HepG2 (cell line): Measurements from ENCODE around the gene GNA14. TPM values are rescaled to one million over a fixed set of nuclear protein-coding genes. Genes with fewer than 3 reads are reported as not detected.
A peak's percentile ranks its signal among the peaks of the same experiment; 100 is the strongest.

Source experiments
- AHDC1 ChIP-seq: sonication (generic); formaldehyde crosslinking; IDR thresholded peaks from 2 replicates; pipeline ENCODE4 v1.5.1; 2020; ENCODE audit warnings: mild to moderate bottlenecking, missing genetic modification reagents, borderline replicate concordance
- ARID2 ChIP-seq: sonication (generic); formaldehyde crosslinking; IDR thresholded peaks from 2 replicates; pipeline ENCODE4 v1.8.1; 2022; ENCODE audit warnings: mild to moderate bottlenecking, missing genetic modification reagents, borderline replicate concordance
- ELF3 ChIP-seq: IDR thresholded peaks from 2 replicates; pipeline ENCODE4 v1.6.1; 2016; ENCODE audit warnings: missing genetic modification reagents, missing compliant biosample characterization
- FOXM1 ChIP-seq: sonication (generic); formaldehyde crosslinking; IDR thresholded peaks from 2 replicates; pipeline ENCODE4 v1.5.0; 2020; ENCODE audit warnings: missing genetic modification reagents
- HHEX ChIP-seq: IDR thresholded peaks from 2 replicates; pipeline ENCODE4 v1.6.1; 2016; ENCODE audit warnings: control low read depth
- MIXL1 ChIP-seq: IDR thresholded peaks from 2 replicates; pipeline ENCODE4 v1.6.1; 2016
- NFKBIZ ChIP-seq: IDR thresholded peaks from 2 replicates; pipeline ENCODE4 v1.6.1; 2018; ENCODE audit warnings: missing genetic modification reagents, missing compliant biosample characterization
- NR2C2 ChIP-seq: sonication (generic); formaldehyde crosslinking; IDR thresholded peaks from 2 replicates; pipeline ENCODE4 v1.4.0; 2020; ENCODE audit warnings: missing genetic modification reagents, mild to moderate bottlenecking, moderate library complexity, borderline replicate concordance
- NR2F1 ChIP-seq, 2 experiments: fragments of 450-650 bp in 1 of 2; formaldehyde crosslinking in 1 of 2; IDR thresholded peaks; 2 replicates each; pipeline versions ENCODE4 v1.5.0 to v1.6.1; 2016 to 2020; ENCODE audit warnings: mild to moderate bottlenecking in 1 of 2, missing compliant biosample characterization in 1 of 2, missing genetic modification reagents in 1 of 2, moderate library complexity in 1 of 2
- ONECUT2 ChIP-seq: sonication (generic); formaldehyde crosslinking; IDR thresholded peaks from 2 replicates; pipeline ENCODE4 v1.4.0; 2020; ENCODE audit warnings: missing genetic modification reagents
- POGZ ChIP-seq: sonication (generic); formaldehyde crosslinking; IDR thresholded peaks from 2 replicates; pipeline ENCODE4 v1.4.0; 2020; ENCODE audit warnings: mild to moderate bottlenecking, missing genetic modification reagents
- POLR2G ChIP-seq: fragments of 200-400 bp; formaldehyde crosslinking; IDR thresholded peaks from 2 replicates; pipeline ENCODE4 v1.6.1; 2018; ENCODE audit warnings: mild to moderate bottlenecking, low read depth, low read length, moderate library complexity
- PRPF4 ChIP-seq: fragments of 200-400 bp; formaldehyde crosslinking; IDR thresholded peaks from 2 replicates; pipeline ENCODE4 v1.6.1; 2016; ENCODE audit warnings: low read length, low read depth; ENCODE audit not compliant: poor library complexity, severe bottlenecking
- RFXANK ChIP-seq: IDR thresholded peaks from 2 replicates; pipeline ENCODE4 v1.6.1; 2016
- SOX5 ChIP-seq: IDR thresholded peaks from 2 replicates; pipeline ENCODE4 v1.6.1; 2016; ENCODE audit warnings: borderline replicate concordance
- ZFAT ChIP-seq: sonication (generic); formaldehyde crosslinking; conservative IDR thresholded peaks from 2 replicates; pipeline ENCODE4 v1.8.1; 2023; ENCODE audit warnings: missing genetic modification reagents, inconsistent platforms
- ZNF234 ChIP-seq: sonication (generic); formaldehyde crosslinking; conservative IDR thresholded peaks from 2 replicates; pipeline ENCODE4 v1.5.1; 2020; ENCODE audit warnings: mild to moderate bottlenecking, missing genetic modification reagents
- ZNF281 ChIP-seq: sonication (generic); formaldehyde crosslinking; IDR thresholded peaks from 2 replicates; pipeline ENCODE4 v1.4.0; 2020; ENCODE audit warnings: missing genetic modification reagents, borderline replicate concordance
- ZNF446 ChIP-seq: sonication (generic); formaldehyde crosslinking; IDR thresholded peaks from 2 replicates; pipeline ENCODE4 v1.5.0; 2020; ENCODE audit warnings: mild to moderate bottlenecking, missing genetic modification reagents
- ZNF451 ChIP-seq: sonication (generic); formaldehyde crosslinking; IDR thresholded peaks from 2 replicates; pipeline ENCODE4 v1.5.0; 2020; ENCODE audit warnings: mild to moderate bottlenecking, missing genetic modification reagents
- ZNF569 ChIP-seq: sonication (generic); formaldehyde crosslinking; IDR thresholded peaks from 2 replicates; pipeline ENCODE4 v1.5.0; 2020; ENCODE audit warnings: mild to moderate bottlenecking, missing genetic modification reagents, moderate library complexity, borderline replicate concordance
- ZNF605 ChIP-seq: sonication (generic); formaldehyde crosslinking; IDR thresholded peaks from 2 replicates; pipeline ENCODE4 v1.8.0; 2022; ENCODE audit warnings: mild to moderate bottlenecking, missing genetic modification reagents
- ZNF841 ChIP-seq: sonication (generic); formaldehyde crosslinking; IDR thresholded peaks from 2 replicates; pipeline ENCODE4 v1.8.1; 2023; ENCODE audit warnings: missing genetic modification reagents, borderline replicate concordance
- ZNF878 ChIP-seq: sonication (generic); formaldehyde crosslinking; IDR thresholded peaks from 2 replicates; pipeline ENCODE4 v1.8.1; 2023; ENCODE audit warnings: mild to moderate bottlenecking, missing genetic modification reagents, moderate library complexity
- ZSCAN20 ChIP-seq: sonication (generic); formaldehyde crosslinking; IDR thresholded peaks from 2 replicates; pipeline ENCODE4 v1.4.0; 2020; ENCODE audit warnings: missing genetic modification reagents, mild to moderate bottlenecking, borderline replicate concordance
- polyA plus RNA-seq, 8 experiments: library from polyadenylated mRNA; depleted of rRNA in 3 of 8; stranded (reverse) in 7 of 8; unstranded in 1 of 8; fragments of >200 nt; fragmentation: Illumina TruSeq in 4 of 8; extraction: Trizol in 4 of 8; gene quantifications; 2 replicates each; pipeline versions ENCODE4 v1.2.1 to v1.2.3, GENCODE V29; 2011 to 2016; ENCODE audit warnings: low read depth in 4 of 8, missing spikeins in 1 of 8, mixed read lengths in 1 of 8; ENCODE audit not compliant: insufficient read depth in 1 of 8
- total RNA-seq, 5 experiments: library from RNA; depleted of rRNA; stranded (reverse); fragments of >200 nt; fragmentation: Illumina TruSeq; extraction: Trizol; gene quantifications; 2 replicates each; pipeline ENCODE4 v1.2.3, GENCODE V29; 2016; ENCODE audit warnings: low read depth in 1 of 5

The GNA14 gene
- total and polyA plus RNA-seq, 2 of the 13 experiments (the other 11 are each of a cell fraction or from before 2014, with no cell fraction given), result not detected

GRCh38 chr9:77512876-77513275 lies 135.2 kb downstream of the GNA14 start (continued):
- no peak for TF ChIP-seq ZSCAN20 (CRISPR knock-in tag)
- 0 out of 2 replicates have a peak, but pooled peaks have one; percentile 12 for TF ChIP-seq ZNF281
- TF ChIP-seq FOXM1 (CRISPR knock-in tag), result no peak
- TF ChIP-seq ZNF569, result no peak
- peak; percentile 47; the same call in 1 of the 2 replicates for TF ChIP-seq POGZ (CRISPR knock-in tag)
- no peak for TF ChIP-seq ZFAT (CRISPR knock-in tag)
- TF ChIP-seq ARID2 (CRISPR knock-in tag), result no peak
- TF ChIP-seq PRPF4, result no peak
- TF ChIP-seq HHEX (CRISPR knock-in tag), result peak; percentile 75
- 0 out of 2 replicates have a peak, but pooled peaks have one; percentile 33 for TF ChIP-seq ELF3 (CRISPR knock-in tag)
- no peak for TF ChIP-seq ZNF841 (CRISPR knock-in tag)
- no peak for TF ChIP-seq POLR2G
- no peak for TF ChIP-seq ONECUT2
- TF ChIP-seq AHDC1 (CRISPR knock-in tag), result peak; percentile 94; the same call in 1 of the 2 replicates
- no peak for TF ChIP-seq ZNF605
- peak; percentile 86 for TF ChIP-seq NR2C2 (CRISPR knock-in tag)
- TF ChIP-seq ZNF234 (CRISPR knock-in tag), result no peak
- peak; percentile 85; the same call in 1 of the 2 replicates for TF ChIP-seq SOX5 (CRISPR knock-in tag)
- TF ChIP-seq MIXL1 (CRISPR knock-in tag), result peak; percentile 28; the same call in 1 of the 2 replicates
- peak; percentile 46; the same call in 1 of the 2 replicates for TF ChIP-seq ZNF878 (CRISPR knock-in tag)
- no peak for TF ChIP-seq RFXANK (CRISPR knock-in tag)
- TF ChIP-seq NFKBIZ (CRISPR knock-in tag), result no peak; the same call in 1 of the 2 replicates
- TF ChIP-seq ZNF446, result no peak
- TF ChIP-seq NR2F1 (CRISPR knock-in tag; IDR thresholded peaks at IDR 0.05), result peak; percentile 78 to 93
- TF ChIP-seq ZNF451, result no peak
